NCI-H187 (cell line): ENCODE measurements around the gene ZDHHC11B.
"Not testable (repeated sequence)": the region's sequence is repeated elsewhere in the genome, so short reads cannot be mapped to it uniquely, and the experiment has no call there.

Experiments used
- DNase-seq, 2 experiments: peaks; one replicate each; lab custom pipeline; 2025; lab: John Stamatoyannopoulos, UW

The ZDHHC11B gene, protein sequence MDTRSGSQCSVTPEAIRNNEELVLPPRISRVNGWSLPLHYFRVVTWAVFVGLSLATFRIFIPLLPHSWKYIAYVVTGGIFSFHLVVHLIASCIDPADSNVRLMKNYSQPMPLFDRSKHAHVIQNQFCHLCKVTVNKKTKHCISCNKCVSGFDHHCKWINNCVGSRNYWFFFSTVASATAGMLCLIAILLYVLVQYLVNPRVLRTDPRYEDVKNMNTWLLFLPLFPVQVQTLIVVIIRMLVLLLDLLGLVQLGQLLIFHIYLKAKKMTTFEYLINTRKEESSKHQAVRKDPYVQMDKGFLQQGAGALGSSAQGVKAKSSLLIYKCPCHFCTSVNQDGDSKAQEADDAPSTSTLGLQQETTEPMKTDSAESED

DNA sequence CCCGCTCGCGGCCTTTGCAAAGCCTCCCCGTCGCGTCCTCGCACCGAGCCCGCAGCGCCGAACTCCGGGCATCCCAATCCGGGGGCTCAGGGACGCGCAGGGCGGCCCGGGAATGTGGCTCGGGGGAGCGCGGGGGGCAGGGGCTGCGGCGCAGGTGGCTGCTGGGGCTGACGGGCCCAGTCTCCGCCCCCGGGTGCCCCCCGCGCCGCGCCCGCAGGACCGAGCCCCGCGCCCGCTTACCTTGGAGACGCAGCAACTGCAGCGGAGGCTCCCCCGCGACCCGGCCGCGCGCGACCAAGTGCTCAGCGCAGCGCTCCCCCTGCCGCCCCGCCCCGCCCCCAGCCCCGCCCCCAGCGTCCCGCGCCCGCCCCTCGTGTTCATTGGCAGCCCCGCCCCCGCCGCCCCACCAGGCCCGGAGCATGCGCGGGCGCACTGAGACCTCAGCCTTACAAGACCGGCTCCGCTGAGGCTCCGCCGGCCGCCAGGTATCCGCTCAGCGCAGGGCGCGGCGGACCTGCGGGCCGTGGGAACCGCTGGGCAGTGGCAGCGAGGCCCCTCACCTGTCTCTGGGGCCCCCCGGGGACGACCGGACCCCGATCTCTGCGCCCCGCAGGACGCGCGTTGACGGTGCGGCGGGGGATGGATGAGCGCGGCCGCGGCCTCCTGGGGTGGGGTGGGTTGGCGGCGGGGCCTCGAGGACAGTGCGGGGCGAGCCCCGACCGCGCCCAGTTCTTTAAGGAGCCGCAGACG, at the start of gene ZDHHC11B:
Gene ZDHHC11B, minus strand, starts transcription at position 302 of the 750 bp plus-strand sequence. CDS start 17,810 bp downstream, outside the sequence.
- peak; percentile 41 to 59 for DNase-seq

DNA sequence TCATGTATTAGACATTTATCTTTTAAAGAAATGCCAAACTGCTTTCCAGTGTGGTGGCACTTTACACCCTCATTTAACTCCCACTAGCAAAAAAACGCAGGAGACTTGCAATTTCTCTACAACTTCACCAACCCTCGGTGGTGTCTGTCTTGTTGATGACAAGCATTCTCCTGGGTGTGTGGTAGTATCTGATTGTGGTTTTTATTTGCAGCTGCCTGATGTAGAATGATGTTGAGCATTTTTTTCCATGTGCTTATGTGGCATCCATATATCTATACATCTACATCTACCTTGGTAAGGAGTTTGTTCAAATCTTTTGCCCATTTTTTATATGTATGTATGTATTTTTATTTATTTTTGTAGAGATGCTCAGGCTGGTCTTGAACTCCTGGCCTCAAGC, 49.5 kb upstream of the ZDHHC11B start:
- not testable (repeated sequence) for DNase-seq

DNA sequence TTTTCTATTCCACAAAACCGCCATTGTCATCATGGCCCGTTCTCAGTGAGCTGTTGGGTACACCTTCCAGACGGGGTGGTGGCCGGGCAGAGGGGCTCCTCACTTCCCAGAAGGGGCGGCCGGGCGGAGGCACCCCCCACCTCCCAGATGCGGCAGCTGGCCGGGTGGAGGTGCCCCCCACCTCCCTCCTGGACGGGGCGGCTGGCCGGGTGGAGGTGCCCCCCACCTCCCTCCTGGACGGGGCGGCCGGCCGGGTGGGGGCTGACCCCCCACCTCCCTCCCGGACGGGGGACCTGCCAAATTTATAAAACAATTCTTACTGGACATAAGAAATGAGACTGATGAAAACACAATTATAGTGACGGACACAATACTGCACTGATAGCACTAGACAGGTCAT, 43.7 kb upstream of the ZDHHC11B start:
- not testable (repeated sequence) for DNase-seq

DNA sequence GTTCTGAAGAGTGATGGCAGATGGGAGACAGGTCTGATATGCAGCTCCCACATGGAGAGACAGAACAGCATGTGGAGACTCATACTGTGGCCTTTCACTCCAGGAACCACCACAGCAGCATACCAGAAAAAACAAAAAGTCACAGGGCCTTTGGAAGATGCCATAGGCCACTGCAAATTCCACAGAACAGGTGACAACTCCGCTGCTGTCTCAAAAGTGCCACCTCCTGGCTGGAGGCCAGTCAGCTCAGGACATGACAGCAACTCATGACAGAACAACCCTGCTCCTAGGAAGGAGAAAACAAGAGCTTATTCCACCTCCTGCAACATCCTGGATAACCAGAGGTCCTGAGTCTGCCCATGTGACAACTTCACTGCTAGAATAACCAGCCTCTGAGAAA, 41.0 kb upstream of the ZDHHC11B start:
- not testable (repeated sequence) for DNase-seq

DNA sequence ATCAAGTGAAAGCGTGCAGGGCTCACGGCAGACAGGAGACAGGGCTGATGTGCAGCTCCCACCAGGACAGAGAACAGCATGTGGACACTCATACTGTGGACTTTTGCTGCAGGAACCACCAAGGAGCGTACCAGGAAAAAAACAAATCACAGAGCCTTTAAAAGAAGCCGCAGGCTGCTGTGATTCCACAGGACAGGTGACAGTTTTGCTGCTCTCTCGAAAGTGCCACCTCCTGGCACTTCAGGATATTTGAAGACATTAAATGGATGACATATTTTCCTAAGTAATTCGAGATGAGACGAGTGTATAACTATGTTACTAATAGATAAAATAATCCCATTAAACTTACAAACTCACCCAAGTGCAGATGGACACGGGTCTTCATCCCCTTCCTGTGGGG, 37.0 kb upstream of the ZDHHC11B start:
- DNase-seq = no peak

DNA sequence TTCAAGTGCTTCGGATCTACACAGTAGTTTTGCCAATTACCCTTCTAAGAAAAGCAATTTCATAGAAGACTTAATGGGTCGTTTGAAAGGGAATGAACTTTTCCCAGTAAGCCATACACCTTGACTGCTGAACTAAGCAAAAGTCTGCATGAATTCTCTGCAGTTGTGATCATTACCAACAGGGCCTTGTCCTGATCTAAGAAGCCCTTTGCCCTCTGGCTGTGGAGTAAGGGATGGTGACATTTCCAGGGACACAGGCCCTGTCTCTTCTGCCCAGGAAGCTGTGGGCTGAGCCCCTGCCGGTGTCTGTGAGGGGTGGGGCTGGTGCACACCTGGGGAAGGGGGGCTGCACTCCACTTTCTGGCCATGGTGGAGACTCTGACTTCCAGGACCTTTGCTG, 35.7 kb upstream of the ZDHHC11B start:
- DNase-seq = no peak

DNA sequence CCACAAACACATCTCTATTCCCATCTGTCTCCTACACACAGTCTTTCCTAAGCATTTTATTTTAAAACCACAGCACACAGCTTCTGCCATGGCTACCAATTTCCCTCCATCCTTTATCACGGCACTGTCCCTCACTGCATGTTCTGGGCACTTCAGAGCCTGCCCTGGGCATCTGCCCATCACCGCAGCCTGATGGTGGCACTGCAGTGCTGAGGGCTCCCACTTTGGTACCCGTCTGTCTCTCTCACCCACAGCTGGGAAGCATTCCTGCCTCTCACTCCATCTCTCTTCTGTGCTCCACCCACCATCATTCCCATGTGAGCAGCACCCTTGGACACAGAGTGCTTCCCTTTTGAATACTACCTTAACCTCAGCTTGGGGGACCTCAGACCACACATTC, 34.5 kb upstream of the ZDHHC11B start:
- DNase-seq = no peak

DNA sequence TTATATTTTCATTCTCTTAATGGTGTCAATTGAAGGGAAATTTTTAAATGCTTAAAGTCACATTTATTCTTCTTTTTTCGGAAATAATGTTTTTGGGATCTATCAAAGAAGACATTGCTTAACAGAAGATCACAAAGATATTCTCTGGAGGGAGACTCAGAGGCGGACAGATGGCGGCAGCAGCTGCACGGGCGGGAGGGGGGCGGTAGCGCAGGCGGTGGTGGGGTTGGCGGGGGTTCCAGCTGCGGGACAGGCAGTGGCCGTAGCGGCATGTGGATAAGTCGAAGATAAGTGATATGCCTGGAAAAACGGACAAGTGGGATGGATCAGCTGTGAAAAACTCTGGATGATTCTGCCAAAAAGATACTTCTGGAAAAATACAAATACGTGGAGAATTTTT, 31.6 kb upstream of the ZDHHC11B start:
- no peak for DNase-seq

DNA sequence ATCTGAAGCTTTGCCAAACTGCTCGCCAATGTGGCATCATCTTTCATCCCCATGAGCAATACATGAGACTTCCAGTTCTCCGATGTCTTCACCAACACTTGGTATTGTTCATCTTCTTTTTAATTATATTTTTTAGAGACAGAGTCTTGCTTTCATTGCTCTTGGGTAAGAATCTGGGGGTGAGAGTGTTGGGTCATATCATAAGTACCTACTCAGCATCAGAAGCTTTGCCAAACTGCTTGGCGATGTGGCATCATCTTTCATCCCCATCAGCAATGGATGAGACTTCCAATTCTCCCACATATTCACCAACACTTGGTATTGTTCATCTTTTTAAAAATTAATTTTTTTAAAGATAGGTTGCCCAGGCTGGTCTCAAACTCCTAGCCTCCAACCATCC, 30.9 kb upstream of the ZDHHC11B start:
- no peak for DNase-seq

DNA sequence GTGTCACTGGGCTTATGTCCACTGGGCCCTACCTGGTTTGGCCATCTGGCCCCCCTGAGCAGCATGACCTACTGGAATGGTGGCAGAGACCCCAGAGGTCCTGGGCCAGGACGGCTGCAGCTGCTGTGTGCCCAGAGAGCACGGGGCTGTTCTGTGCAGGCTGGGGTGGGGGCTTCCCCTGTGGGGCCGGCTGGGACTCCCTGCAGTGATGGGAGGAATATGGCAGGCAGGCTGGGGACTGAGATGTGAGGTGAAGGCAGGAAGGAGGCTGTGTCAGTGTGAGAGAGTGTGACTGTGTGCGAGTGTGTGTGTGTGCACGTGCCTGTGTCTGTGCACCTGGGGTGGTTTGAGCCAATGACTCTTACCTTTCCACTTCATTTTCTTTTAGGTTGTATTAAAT, 29.0 kb upstream of the ZDHHC11B start:
- DNase-seq = not testable (repeated sequence)

DNA sequence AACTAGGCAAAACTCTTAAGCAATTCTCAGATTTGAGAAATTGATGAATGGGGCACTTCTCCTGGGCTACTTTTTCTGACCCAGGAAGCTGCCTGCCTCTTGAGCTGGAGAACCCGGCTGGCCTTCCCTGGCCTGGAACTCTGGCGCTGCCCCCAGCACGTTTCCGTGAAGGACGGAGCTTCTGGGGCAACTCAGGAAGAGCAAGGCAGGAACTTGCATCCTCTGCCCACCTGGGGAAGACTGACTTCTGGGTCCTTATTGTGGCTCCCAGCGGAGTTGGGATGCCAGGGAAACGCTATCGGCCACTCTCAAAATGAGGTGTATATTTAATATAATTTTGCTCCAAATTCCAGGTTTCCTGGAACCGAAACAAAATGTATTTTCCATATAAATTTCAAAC, 26.9 kb upstream of the ZDHHC11B start:
- not testable (repeated sequence) for DNase-seq

DNA sequence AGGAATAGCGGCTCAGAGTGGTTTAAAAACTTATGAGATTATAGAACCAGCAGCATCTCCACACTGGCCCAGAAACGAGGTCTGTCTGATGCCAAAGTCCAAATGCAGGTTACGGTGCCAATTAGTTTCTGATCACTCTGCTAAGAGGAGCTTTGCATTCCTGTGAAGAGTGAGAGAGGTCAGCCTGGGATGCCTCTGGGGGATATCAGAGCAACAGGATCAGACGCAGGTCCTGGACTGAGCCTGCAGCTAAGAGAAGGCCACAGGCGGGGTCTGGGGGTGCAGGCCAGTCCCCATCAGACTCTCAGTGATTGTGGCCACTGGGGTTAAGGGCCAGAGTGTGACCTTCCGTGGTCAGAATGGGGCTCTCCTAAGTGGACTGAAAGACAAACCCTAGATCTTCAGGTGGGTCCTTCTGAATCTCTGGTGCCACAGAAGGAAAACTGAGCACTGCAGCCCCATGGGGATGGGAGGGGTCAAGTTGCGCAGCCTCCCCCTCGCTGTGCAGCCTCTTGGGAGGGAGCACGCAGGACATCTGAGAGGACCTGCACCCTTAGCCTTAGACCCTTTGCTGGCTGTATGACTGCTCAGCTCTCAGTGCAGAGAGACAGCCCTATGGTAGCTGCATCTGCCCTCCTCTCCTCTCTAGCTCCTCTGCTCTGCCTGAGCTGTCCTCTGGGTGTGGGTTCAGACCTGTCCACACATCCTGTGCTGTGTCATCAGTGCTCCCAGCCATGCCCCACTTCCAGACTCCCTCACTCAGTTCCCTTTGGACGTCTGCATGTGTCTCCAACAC, 23.4 kb upstream of the ZDHHC11B start:
- not testable (repeated sequence) for DNase-seq

DNA sequence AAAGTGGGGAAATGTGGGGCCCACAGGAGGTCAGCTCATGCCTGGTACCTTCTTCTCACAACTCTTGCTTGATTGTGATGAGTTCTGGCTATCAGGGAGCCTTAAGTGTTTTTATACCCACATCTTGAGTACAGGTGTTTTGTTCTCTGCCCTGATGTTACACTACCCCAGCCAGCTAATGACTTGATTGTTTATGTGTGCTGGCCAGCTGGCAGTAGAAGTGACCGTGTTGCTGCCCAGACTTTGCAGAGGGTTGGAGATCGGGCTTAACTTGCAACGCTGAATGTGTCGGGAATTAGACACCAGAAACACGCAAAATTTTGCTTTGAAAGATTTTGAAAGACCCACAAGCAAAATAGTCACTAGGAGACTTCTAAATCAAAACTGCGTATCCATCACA, 16.9 kb upstream of the ZDHHC11B start:
- DNase-seq = no peak

DNA sequence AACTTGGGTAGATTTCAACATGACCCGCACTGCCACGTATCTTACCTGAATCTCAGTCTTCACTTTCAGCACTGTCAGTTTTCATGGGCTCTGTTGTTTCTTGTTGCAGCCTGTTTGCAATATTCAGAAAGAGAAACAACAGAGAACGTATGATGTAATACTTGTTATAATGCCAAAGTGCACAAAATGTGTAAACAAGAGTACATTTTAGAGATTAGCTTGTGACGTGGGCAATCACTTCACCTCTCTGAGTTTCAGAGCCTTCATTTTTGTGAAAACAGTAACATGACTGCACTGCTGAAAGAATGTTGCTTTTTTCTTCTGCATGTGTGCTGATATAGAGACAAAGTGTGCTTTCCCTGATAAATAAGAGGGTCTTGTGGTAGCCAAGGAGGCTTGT, 16.5 kb upstream of the ZDHHC11B start:
- DNase-seq = not testable (repeated sequence)

DNA sequence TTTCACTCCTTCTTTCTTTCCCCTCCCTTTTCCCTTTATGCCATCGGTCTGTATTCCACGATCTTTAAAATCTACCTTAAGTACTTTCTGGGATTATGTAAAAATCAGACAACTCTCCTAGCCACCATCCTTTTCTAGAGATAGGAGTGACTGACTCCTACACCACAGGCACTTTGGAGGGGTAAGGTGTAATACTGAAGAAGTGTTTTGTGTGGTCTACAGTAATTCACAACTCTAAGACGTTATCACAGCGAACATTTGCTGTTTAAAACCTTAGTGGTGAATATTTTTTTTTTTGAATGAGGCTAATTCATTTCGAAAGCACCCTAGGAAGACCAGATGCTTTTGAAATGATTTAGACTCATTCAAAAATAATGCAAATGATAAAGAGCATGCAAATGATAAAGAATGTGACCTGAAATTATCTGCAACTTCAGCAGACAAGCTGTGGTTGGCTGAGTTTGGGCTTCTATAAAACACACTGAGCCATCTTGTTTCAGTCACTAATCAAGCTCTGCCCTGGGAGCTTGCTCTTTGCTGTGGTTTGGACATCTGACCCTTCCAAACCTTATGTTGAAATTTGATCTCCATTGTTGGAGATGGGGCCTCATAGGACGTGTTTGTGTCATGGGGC, 14.1 kb upstream of the ZDHHC11B start:
- not testable (repeated sequence) for DNase-seq

DNA sequence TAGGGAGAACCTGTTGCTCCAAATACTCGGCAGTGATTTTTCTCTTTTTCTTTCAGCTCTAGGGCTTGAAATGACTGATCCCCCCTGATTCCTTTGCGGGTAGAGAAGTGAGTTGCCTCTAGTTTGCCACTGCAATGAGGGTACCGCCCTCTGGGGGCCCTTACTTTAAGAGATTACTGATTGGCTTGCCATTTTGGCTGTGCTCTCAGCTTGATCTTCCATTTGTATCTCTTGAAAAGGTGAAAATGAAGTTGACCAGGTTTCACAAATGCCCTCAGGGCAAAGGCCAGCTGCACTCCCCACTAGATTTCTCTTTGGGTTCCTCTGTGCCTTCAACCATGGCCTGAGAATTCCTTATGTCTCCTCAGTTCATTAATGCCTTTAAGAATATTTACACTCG, 13.5 kb upstream of the ZDHHC11B start:
- not testable (repeated sequence) for DNase-seq

DNA sequence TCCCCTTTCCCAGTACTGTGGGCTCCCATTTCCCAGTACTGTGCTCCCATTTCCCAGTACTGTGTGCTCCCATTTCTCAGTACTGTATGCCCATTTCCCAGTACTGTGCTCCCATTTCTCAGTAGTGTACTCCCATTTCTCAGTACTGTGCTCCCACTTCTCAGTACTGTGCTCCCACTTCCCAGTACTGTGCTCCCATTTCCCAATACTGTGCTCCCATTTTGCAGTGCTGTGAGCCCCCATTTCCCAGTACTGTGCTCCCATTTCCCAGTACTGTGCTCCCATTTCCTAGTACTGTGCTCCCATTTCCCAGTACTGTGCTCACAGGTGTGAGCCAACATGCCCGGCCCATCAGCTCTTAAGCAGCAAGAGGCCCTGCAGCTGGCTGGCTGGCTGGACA, 11.3 kb upstream of the ZDHHC11B start:
- not testable (repeated sequence) for DNase-seq

DNA sequence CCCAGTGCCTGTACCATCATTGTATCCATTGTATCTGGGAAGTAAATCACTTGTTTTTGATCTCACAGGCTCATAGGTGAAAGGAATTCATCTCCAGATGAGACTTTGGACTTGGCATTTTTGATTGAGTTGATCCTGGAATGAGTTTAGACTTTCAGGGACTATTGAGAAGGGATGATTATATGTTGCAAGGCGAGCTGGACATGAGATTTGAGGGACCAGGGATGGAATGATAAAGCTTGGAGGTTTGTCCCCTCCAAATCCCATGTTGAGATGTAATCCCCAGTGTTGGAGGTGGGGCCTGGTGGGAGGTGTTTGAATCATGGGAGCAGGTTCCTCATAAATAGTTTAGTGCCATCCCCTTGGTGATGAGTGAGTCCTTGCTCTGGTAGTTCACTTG, 10.4 kb upstream of the ZDHHC11B start:
- not testable (repeated sequence) for DNase-seq

DNA sequence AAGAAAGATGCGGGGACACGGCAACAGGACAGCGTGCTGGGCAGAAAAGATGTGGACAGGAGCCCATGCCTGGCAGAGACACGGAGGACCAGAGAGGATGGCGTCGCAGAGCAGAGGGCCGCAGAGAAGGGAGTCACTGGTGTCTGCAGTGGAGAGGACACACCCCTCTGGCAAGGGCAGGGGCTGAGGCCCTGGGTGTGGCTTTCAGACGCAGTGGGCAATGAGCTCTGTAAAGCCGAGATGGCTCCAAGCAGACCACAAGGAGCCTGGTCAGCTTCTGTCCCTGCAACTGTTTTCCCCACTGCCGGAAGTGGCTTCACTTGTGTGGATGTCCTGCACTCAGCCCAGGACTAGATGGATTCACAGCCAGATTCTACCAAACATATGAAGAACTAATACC, 4.2 kb upstream of the ZDHHC11B start:
- DNase-seq = not testable (repeated sequence)

DNA sequence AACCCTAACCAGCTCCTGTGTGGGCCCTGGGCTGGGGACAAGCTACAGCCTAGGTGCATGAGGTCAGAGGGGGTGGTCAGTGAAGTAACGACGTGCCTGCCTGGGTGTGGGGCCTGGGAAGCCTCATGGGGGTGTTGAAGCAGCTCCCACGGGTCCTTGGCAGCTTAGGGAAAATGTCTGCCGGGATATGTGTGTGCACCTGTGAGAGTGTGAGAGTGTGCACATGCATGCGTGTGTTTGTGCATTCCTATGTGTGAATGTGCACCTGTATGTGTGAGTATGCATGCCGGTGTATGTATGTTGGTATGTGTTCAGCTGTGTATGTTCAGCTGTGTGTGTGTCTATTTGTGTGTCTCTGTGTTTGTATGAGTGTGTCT, 3.3 kb upstream of the ZDHHC11B start:
- not testable (repeated sequence) for DNase-seq

DNA sequence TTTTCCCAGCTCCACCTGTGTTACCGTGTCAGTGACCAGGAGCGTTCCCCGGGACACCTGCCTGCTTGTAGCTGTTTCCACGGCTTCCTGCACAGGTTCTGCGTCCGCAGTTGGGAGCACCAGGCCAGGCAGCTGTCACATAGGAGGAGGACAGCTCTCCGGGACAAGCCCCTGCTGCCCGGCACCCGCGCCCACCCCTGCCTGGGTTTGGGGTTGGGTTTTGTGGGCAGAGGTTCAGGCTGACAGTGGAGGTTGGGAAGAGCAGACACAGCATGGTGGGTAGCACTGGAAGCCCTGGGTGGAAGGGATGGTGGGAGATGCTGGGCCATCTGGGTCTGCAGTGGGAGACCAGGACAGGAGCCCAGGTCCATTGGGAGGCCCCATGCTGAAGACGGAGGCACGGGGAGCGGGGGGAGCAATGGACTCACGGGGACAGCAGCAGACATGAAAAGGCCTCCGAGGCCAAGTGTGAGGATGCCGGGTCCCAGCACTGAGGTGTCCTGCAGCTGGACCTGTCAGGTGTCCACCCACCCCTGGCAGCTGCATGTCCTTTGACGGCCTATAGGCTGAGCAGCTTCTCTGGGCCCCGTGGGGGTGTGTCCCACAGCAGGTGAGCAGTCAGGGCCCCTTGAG, 2.8 kb upstream of the ZDHHC11B start:
- DNase-seq = not testable (repeated sequence)
